ENCODE results near the gene CIB1. TPM values are rescaled to one million over a fixed set of nuclear protein-coding genes. Genes with fewer than 3 reads are reported as not detected.

Gene CIB1
- 27.1 and 31.9 TPM in 2 replicates for total RNA-seq

GRCh38 chr15:90233387-90234095 is at the start of gene CIB1:
Gene CIB1 (minus strand): TSS chr15:90233941. CDS start chr15:90233885, 56 bp downstream.

DNA sequence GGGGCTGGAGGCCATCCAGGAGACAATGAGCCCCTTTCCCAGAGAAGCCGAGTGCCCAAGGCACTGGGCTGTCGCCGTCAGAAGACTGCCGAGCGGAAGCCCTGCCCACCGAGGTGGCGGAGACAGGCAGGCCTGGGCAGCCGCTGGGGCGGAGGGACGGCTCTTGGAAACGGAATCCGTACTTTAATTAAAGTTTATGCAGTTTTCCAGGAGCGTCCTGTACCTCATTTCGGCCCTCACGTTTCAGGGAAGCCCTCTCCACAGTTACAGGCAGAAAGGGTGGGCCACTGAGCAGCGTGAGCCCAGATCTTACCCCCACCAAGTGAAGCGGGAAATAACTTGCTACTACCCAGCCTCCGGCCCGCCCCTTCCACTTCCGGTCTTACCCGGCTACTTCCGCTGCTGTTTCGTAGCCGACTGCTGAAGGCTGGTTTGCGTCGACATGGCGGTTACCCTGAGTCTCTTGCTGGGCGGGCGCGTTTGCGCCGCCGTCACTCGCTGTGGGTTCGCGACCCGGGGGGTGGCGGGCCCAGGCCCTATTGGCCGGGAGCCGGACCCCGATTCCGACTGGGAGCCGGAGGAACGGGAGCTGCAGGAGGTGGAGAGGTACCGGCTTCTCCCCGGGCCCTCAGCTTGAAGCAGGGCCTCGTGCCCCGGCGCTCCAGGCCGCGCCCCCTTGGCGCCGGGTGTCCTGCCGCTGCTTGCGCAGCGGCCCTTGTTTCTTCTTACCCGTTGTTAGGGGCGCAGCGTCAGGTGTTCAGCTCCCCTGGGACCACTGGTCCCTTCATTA is 31.7 kb upstream of the CIB1 start, which contains the start of gene NGRN:
NGRN (plus strand) TSS at position 402 of the 790 bp plus-strand sequence; CDS start at position 443, 41 bp downstream.

GRCh38 chr15:90249203-90249863 is 15.6 kb upstream of the CIB1 start, which contains the start of gene TTLL13:
Gene TTLL13 (plus strand): TSS chr15:90249556. CDS start chr15:90250631, 1,075 bp downstream.

GRCh38 chr15:90234096-90234988 is 601 bp upstream of the CIB1 start, which contains the start of gene GDPGP1:
Gene GDPGP1 (plus strand): TSS chr15:90234209. CDS start chr15:90240909, 6,700 bp downstream.

DNA sequence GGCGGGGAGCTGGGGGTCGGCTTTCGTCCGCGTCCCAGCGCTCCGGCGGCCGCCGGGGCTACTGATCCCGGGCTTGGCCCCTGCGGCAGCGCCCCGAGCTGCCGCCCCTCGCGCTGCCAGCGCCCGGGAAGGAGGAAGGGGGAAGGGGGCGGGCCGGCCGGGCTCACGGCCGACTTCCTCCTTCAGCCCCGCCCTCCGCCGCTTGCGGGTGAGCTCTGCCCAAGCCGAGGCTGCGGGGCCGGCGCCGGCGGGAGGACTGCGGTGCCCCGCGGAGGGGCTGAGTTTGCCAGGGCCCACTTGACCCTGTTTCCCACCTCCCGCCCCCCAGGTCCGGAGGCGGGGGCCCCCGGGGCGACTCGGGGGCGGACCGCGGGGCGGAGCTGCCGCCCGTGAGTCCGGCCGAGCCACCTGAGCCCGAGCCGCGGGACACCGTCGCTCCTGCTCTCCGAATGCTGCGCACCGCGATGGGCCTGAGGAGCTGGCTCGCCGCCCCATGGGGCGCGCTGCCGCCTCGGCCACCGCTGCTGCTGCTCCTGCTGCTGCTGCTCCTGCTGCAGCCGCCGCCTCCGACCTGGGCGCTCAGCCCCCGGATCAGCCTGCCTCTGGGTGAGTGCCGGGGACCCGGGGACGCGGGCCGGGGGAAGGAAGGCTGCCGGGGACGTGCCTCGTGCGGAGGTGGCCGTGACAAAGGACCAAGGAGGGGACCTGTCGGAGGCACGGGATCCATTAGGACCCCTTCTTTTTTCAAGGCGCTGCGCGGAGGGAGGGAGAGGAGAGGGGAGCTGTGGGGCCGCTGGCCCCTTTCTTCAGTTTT is 32.4 kb downstream of the CIB1 start, which contains the start of gene SEMA4B:
SEMA4B (plus strand) TSS at position 201 of the 814 bp plus-strand sequence; CDS start at position 450, 249 bp downstream.

Other genes with a start within 250 kb of the CIB1 start
- gene ZNF710, start 232.6 kb downstream of the CIB1 start, total RNA-seq = 7.7 and 11.5 TPM in 2 replicates
- 52.7 and 54.5 TPM in 2 replicates for gene IDH2, start 131.5 kb downstream of the CIB1 start, total RNA-seq
- 11.8 and 16.2 TPM in 2 replicates for gene SEMA4B, start 32.6 kb downstream of the CIB1 start, total RNA-seq
- gene GDPGP1, start 268 bp upstream of the CIB1 start, total RNA-seq = 3.0 and 11.0 TPM in 2 replicates
- gene TTLL13, start 15.6 kb upstream of the CIB1 start, total RNA-seq = 0.12 TPM in 1 of 2 replicates, not detected in the other
- 71.2 and 76.0 TPM in 2 replicates for gene NGRN, start 31.7 kb upstream of the CIB1 start, total RNA-seq
- 1.1 and 2.5 TPM in 2 replicates for gene ZNF774, start 118.3 kb upstream of the CIB1 start, total RNA-seq
- gene IQGAP1, start 154.3 kb upstream of the CIB1 start, total RNA-seq = 265 and 279 TPM in 2 replicates